HUES48 (cell line): Measurements from ENCODE around the gene TSC22D1.
"Not testable (repeated sequence)": the region's sequence is repeated elsewhere in the genome, so short reads cannot be mapped to it uniquely, and the experiment has no call there.

Experiments used
- H3K27ac ChIP-seq: one replicate; pipeline ENCODE4 v1.7.0; 2013; ENCODE audit warnings: low read depth, low read length, inconsistent platforms
- H3K27me3 ChIP-seq: 2 replicates; pipeline ENCODE4 v1.6.1; 2013; ENCODE audit warnings: mild to moderate bottlenecking, low read length; ENCODE audit not compliant: control insufficient read depth, insufficient read depth
- H3K36me3 ChIP-seq: 2 replicates; pipeline ENCODE4 v1.6.1; 2013; ENCODE audit warnings: low read length; ENCODE audit not compliant: control insufficient read depth, insufficient read depth
- H3K4me1 ChIP-seq: 2 replicates; pipeline ENCODE4 v1.6.1; 2013; ENCODE audit warnings: mild to moderate bottlenecking, low read length; ENCODE audit not compliant: control insufficient read depth, insufficient read depth
- H3K4me3 ChIP-seq: 2 replicates; pipeline ENCODE4 v1.5.1; 2013; ENCODE audit warnings: mild to moderate bottlenecking, low read depth, low read length
- H3K9ac ChIP-seq: 2 replicates; pipeline ENCODE4 v1.6.1; 2013; ENCODE audit warnings: mild to moderate bottlenecking, low read depth, low read length, moderate library complexity
- H3K9me3 ChIP-seq: 2 replicates; pipeline ENCODE4 v1.6.1; 2013; ENCODE audit warnings: low read length; ENCODE audit not compliant: control insufficient read depth, insufficient read depth

The TSC22D1 gene

DNA sequence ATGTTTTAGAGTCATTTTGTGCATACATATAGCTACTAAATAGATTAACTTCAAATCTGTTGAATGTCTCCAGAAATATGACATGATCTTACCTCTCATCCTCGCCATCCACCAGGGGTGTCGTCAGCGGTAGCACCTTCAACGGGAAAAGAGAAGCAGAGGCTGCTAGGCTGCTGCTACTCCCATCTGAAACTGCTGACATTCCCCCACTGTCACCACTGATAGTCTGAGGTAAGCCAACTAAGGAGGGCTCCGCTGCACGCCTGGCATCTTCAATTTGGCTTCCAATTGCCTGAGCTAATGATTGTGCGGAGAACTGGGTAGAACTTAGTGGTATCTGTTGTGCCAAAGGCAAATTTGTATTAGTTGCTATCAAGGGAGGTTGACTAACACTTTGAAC is 3.1 kb downstream of the TSC22D1 start:
- H3K27ac ChIP-seq: no peak overlapping the region
- peak overlapping the region; percentile 84 for H3K4me3 ChIP-seq
- no peak overlapping the region for H3K9ac ChIP-seq
- peaks cover 28% of the 10 kb centered on the region for H3K36me3 ChIP-seq
- H3K4me1 ChIP-seq: peaks cover 47% of the 10 kb centered on the region
- H3K27me3 ChIP-seq: no peaks in the 10 kb centered on the region
- no peaks in the 10 kb centered on the region for H3K9me3 ChIP-seq

DNA sequence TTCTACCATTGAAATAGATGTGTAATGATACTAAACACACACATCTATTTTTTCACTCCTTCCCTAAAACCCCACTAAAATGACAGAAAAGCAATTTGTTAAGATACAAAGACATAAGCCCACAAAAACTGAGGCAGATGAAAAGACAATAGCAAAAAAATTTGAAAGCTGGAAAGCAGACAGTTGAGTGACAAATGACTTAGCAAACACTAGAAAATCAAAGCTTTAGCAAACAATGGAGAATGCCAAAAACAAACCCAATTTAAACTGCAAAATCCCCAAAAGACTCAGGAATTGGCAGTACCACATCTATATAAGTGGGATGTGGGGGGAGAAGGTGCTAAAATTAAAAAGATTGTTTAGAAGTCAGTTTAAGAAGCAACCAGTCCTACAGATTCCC is 9.5 kb downstream of the TSC22D1 start:
- H3K4me3 ChIP-seq: no peak overlapping the region
- H3K9me3 ChIP-seq: no peaks in the 10 kb centered on the region
- H3K27me3 ChIP-seq: no peaks in the 10 kb centered on the region
- no peak overlapping the region for H3K9ac ChIP-seq
- peaks cover 40% of the 10 kb centered on the region for H3K4me1 ChIP-seq
- peak overlapping the region; percentile 24 for H3K27ac ChIP-seq
- no peaks in the 10 kb centered on the region for H3K36me3 ChIP-seq

DNA sequence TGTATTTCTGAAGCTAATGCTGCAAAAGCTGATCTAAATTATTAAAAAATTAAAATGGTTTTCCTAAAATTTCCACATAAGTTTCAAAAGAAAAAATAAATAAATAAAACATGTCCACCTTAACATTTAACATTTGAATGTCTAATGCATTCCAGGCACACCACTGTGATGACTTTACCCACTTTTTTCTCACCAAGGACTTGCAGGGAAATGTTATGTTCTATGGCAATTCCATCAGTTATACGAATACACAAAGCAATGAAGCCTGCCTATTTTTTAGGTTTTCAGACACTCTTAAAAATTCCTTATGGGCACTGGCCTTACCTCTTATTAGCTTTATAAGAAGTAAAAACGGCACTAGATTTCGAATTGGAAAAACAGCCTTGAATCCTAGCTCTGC is 10.2 kb downstream of the TSC22D1 start:
- Histone ChIP-seq H3K4me1 (peaks cover 44% of the 10 kb centered on the region), H3K27ac (peak overlapping the region; percentile 56), H3K4me3 (no peak overlapping the region), H3K9me3 (no peaks in the 10 kb centered on the region), H3K9ac (no peak overlapping the region), H3K36me3 (no peaks in the 10 kb centered on the region), H3K27me3 (no peaks in the 10 kb centered on the region)

DNA sequence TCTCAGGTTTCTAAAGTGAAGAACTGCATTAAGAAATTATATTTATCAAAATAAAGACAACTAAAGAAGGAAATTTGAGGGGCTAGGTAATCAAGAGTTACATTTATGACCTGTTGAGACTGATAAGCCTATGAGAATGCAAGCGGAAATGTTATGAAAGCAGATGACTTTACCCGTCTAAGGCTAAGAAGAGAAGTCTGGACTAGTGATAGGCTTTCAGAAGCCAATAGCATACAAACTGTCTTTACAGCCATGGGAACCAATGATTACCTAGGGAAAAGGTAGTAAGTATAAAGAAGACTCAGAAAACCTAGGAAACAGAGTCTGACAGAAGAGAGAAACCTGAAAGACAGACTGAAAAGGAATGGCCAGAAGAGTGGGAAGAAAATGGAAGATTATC is 11.2 kb downstream of the TSC22D1 start:
- Histone ChIP-seq H3K4me1 (peaks cover 47% of the 10 kb centered on the region), H3K27ac (no peak overlapping the region), H3K36me3 (no peaks in the 10 kb centered on the region), H3K27me3 (no peaks in the 10 kb centered on the region), H3K4me3 (no peak overlapping the region), H3K9me3 (no peaks in the 10 kb centered on the region), H3K9ac (no peak overlapping the region)

DNA sequence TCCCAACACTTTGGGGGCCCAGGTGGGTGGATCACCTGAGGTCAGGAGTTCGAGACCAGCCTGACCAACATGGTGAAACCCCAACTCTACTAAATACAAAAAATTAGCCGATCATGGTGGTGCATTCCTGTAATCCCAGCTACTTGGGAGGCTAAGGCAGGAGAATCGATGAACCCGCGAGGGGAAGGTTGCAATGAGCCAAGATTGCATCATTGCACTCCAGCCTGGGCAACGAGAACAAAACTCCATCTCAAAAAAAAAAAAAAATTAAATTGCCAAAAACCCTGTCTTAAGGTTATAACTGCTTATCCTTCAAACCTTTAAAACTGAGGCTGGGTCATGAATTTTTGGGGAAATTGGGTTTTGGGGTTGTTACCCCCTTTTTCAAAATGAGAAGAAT is 13.3 kb downstream of the TSC22D1 start:
- H3K27me3 ChIP-seq, H3K27ac ChIP-seq, H3K4me3 ChIP-seq, H3K36me3 ChIP-seq, H3K9me3 ChIP-seq, H3K9ac ChIP-seq: not testable (repeated sequence)
- H3K4me1 ChIP-seq: peaks cover 34% of the 10 kb centered on the region

DNA sequence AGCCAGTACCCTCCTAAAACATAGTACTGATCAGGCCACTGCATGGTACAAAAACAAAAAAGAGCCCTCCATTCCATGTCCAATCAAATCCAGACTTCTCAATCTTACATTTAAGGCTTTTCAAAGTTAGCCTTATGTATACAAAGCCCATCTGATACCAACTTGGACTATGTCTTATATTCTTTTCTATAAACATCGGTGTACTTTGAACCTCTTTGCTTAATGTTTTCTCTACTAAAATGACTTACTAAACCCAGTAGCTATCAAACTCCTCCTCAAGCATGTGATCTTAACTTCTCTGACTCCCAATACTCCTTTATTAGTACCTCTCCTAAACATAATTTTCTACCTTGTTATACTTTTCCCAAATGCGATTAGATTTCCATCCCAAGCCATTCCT is 14.8 kb downstream of the TSC22D1 start:
- no peak overlapping the region for H3K27ac ChIP-seq
- no peak overlapping the region for H3K4me3 ChIP-seq
- H3K36me3 ChIP-seq: peaks cover 3% of the 10 kb centered on the region; the same call in 1 of the 2 replicates
- H3K27me3 ChIP-seq: no peaks in the 10 kb centered on the region
- no peaks in the 10 kb centered on the region for H3K9me3 ChIP-seq
- peaks cover 20% of the 10 kb centered on the region for H3K4me1 ChIP-seq
- H3K9ac ChIP-seq: no peak overlapping the region

DNA sequence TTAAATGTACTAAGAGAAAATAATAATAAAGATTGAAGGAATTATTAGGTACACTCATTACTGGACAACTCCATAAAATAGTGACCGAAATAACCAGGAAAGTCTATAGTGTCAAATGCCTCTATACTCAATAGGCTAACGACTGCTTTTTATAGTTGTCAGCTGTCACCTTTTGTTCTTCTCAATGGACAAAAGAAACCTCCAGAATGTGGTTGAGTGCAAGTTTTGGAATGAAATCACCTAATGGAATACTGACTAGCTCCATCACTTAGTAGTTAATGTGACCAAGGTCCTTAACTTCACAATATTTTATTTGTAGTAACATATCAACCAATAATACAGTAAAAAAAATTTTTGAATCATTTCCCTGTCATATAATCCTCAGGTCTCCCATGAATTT is 18.1 kb downstream of the TSC22D1 start:
- no peak overlapping the region for H3K4me3 ChIP-seq
- no peaks in the 10 kb centered on the region for H3K27me3 ChIP-seq
- H3K9ac ChIP-seq: no peak overlapping the region
- peaks cover 3% of the 10 kb centered on the region; the same call in 1 of the 2 replicates for H3K36me3 ChIP-seq
- no peak overlapping the region for H3K27ac ChIP-seq
- H3K9me3 ChIP-seq: no peaks in the 10 kb centered on the region
- H3K4me1 ChIP-seq: peaks cover 12% of the 10 kb centered on the region

DNA sequence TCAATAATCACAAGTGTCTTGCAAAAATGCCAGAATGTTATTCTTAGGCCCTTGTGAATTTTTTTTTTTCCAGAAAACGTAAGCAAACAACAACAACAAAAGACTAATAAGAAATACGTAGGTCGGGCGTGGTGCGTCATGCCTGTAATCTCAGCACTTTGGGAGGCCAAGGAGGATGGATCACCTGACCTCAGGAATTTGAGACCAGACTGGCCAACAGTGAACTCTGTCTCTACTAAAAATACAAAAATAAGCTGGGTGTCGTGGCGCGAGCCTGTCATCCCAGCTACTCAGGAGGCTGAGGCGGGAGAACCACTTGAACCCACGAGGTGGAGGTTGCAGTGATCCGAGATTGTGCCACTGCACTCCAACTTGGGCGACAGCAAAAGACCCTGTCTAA is 20.9 kb downstream of the TSC22D1 start:
- no peaks in the 10 kb centered on the region for H3K4me1 ChIP-seq
- no peak overlapping the region for H3K4me3 ChIP-seq
- peaks cover 9% of the 10 kb centered on the region; the same call in 1 of the 2 replicates for H3K36me3 ChIP-seq
- no peaks in the 10 kb centered on the region for H3K9me3 ChIP-seq
- H3K27me3 ChIP-seq: no peaks in the 10 kb centered on the region
- H3K27ac ChIP-seq: no peak overlapping the region
- no peak overlapping the region for H3K9ac ChIP-seq

DNA sequence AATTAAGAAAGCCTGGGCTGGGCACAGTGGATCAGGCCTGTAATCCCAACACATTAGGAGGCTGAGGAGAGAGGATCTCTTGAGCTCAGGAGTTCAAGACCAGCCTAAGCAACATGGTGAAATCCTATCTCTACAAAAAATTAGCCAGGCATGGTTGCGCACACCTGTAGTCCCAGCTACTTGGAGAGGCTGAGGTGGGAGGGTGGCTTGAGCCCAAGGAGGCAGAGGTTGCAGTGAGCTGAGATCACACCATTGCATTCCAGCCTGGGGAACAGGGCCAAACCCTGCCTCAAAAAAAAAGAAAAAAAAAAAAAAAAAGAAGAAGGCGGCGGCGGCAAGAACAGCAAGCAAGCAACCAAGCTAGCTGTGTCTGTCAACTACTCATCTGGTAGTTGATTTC is 26.7 kb downstream of the TSC22D1 start:
- no peaks in the 10 kb centered on the region for H3K27me3 ChIP-seq
- H3K9ac ChIP-seq: no peak overlapping the region
- H3K27ac ChIP-seq: no peak overlapping the region
- H3K36me3 ChIP-seq: 0 out of 2 replicates have a peak, but pooled peaks cover 10% of the 10 kb centered on the region
- H3K9me3 ChIP-seq: no peaks in the 10 kb centered on the region
- H3K4me3 ChIP-seq: no peak overlapping the region
- H3K4me1 ChIP-seq: no peaks in the 10 kb centered on the region

DNA sequence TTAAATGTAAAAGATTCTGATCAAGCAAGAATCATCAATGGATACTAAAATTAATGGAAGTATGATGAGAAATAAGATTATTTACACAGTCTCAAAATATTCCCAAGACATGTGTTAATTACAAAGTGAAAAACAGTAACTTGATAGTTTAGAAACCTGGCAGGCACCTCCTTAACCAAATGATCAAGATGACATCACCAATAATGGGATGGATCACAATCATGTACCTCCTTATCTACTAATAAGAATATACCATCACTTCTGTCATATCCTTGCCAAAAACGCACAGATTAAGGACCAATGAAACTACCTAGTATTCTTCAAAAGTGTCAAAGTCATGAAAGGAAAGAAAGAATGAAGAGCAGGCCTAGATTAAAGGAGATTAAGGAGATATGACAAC is 30.0 kb downstream of the TSC22D1 start:
- Histone ChIP-seq H3K27me3 (no peaks in the 10 kb centered on the region), H3K36me3 (0 out of 2 replicates have a peak, but pooled peaks cover 5% of the 10 kb centered on the region), H3K9ac (no peak overlapping the region), H3K9me3 (no peaks in the 10 kb centered on the region), H3K4me3 (no peak overlapping the region), H3K4me1 (peaks cover 10% of the 10 kb centered on the region), H3K27ac (no peak overlapping the region)

DNA sequence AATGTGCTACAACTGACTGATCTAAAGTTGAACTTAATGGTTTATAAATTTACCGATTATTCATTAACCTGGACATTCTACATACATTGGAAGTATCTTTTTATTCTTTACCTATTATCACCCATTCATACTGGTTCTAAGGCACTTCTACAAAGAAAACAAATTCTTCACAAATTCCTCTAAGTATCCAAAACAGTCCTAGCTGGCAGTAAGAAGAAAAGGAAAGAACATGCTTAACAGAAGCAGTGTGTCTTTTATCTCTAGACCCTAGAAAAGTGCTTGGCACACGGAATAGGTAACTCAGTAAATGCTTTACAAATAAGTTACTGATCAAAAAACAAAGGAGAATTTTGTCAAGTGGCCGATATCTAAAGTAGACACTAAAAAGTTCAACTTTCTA is 32.8 kb downstream of the TSC22D1 start:
- no peak overlapping the region for H3K4me3 ChIP-seq
- H3K27ac ChIP-seq: no peak overlapping the region
- H3K4me1 ChIP-seq: peaks cover 10% of the 10 kb centered on the region
- peaks cover 28% of the 10 kb centered on the region for H3K36me3 ChIP-seq
- H3K9ac ChIP-seq: no peak overlapping the region
- no peaks in the 10 kb centered on the region for H3K27me3 ChIP-seq
- H3K9me3 ChIP-seq: no peaks in the 10 kb centered on the region

DNA sequence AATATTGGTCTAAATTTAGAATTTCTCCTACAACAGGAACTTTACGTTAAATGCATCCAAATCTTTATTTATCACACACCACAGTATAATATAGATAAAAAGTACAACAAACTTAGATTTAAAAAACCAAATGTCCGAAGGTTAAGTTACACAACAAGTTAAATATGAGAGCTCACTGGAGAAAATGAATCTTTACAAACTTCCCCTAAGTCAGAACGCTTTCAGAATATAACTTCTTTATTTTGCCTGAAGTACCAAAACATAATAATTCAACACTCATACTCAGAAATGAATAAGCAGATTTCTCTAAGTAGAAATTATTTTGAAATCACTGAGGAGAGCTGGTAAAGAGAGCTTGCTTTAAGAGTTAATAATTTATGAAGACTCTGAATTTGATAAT is 33.8 kb downstream of the TSC22D1 start:
- peaks cover 37% of the 10 kb centered on the region for H3K36me3 ChIP-seq
- peaks cover 10% of the 10 kb centered on the region for H3K4me1 ChIP-seq
- no peaks in the 10 kb centered on the region for H3K27me3 ChIP-seq
- no peak overlapping the region for H3K9ac ChIP-seq
- no peak overlapping the region for H3K27ac ChIP-seq
- no peak overlapping the region for H3K4me3 ChIP-seq
- no peaks in the 10 kb centered on the region for H3K9me3 ChIP-seq
